Measurements from ENCODE around the gene CFAP54.
A peak's percentile ranks its signal among the peaks of the same experiment; 100 is the strongest.
"Not testable (repeated sequence)": the region's sequence is repeated elsewhere in the genome, so short reads cannot be mapped to it uniquely, and the experiment has no call there.

Gene CFAP54

DNA sequence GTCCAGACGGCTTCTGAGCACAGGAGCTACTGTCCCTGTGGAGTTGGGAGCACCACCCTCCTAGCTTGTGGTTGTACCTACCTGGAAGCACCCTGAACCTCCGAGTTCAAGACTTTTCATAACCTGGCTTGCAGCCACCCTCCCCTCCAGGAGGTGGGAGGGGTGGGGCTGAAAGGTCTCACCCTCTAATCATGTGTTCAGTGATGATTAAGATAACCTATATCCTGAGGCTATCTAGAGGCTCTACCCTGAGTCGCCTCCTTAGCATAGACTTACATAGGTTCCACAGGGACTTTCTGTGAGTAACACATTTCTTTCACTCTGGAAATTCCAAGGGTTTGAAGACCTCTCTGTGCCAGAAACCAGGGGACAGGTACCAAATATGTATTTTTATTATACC, 146.5 kb downstream of the CFAP54 start:
- no peak for ATAC-seq

DNA sequence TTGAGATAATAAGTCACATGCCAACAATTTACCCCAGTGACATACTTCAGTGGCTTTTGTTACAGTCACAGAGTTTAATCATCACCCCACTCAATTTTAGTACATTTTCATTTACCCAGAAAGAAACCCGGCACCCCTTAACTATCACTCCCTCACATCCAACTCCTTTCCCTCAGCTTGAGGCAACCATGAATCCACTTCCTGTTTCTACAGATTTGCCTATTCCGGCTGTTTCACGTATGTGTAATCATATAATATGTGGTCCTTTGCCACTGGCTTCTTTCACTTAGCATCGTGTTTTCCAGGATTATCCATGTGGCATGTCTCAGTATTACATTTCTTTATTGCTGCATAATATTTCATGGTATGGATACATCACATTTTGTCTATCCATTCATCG, 147.5 kb downstream of the CFAP54 start:
- ATAC-seq (no peak), DNase-seq (no peak)

More for the DNA sequence above, 146.5 kb downstream of the CFAP54 start:
- no peak for DNase-seq

DNA sequence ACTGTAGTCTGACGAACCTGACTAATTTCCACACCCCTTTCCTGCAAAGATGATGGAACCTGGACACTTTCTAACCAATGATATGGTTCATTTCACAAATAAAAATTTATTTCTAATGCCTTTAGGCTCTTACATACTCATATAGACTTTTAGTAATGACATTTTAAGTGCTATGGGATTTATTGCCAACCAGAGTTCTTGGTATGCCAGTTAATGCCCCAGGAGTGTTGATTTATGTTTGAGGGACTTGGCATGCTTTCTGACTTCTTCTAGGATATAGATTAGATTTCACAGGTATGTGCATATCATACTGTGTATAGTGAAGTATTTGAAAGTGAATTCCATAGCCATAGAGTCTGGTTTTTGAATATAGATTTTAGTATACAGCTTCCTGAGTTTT, 159.5 kb downstream of the CFAP54 start:
- DNase-seq (no peak), ATAC-seq (no peak)

DNA sequence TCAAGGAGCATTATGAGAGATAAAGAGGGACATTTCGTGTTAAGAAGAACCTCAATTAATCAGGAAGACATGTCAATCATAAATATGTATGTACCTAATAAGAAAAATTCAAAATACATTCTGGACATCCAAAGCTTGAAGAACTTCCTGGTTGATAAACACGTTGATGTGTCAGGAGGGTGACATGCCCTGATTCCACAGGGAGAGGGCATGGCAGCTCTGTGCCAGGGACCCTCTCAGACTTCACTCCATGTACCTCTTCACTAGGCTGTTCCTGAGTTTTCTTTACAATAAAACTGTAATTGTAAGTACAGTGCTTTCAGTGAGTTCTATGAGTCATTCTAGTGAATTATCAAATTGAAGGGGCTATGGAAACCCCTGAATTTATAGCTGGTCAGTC, 163.5 kb downstream of the CFAP54 start:
- DNase-seq (no peak), ATAC-seq (no peak)

DNA sequence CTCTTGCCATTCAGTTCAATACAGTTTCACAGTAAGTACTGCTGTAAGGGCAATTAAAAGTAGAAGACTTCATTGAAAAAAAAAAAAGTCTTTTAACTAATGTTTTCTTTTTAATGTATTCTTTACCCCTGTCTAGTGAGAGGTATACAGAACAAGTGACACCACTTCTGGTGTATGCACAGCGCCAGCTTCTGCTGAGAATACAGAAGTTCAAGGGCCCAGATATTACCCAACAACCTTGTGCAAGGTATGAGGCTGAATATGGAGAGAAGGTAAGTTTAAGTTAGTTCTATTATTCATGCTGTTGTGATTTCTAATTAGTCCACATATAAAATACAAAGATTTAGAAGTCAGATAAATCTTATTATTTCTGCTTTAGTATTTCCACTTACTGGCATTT, 168.7 kb downstream of the CFAP54 start:
- DNase-seq (no peak), ATAC-seq (no peak)

DNA sequence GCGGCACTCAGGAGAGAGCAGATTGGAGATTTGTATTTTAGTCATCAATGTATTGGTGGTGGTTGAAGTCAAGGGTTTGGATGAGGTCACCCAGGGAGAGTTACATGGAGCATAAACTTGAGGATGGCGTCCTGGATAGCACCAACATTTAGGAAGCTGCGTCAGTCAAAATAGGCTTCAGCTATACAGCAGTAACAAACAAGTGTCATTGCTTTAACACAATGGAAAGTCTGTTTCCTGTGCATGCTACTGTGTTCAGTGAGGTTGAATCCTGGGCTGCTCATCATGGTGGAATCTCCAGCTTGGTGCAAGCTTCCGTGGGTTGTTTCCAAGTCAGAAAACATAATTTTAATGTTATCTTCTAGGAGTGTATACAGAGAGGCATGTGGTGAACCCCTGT, 180.4 kb downstream of the CFAP54 start:
- no peak for ATAC-seq
- DNase-seq = no peak

DNA sequence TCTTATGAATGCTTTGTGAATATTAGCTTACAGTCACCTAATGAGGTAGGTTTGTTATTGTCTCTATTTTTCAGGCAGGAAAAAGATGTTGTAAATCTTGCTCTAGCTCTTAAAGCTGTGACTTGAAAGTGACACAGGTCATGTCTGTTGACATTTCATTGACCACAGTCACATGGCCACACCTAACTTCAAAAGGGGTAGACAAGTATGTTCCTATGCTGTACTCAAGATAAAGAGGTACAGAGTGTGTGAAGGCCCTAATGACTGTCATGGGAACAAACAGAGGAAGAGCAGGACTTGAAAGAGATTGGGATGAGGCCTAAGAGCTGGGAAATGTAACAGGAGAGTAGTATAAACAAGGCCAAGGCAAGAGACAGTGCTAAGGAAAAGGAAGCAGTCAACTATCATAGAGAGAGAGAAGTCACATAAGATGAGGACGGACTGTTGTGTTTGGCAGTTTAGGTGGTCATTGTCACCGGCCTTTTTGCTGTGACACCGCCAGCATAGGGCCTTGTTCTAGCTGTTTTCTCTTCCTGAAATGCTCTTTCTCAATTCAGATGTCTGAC, 181.0 kb downstream of the CFAP54 start:
- ATAC-seq = peak; percentile 32

DNA sequence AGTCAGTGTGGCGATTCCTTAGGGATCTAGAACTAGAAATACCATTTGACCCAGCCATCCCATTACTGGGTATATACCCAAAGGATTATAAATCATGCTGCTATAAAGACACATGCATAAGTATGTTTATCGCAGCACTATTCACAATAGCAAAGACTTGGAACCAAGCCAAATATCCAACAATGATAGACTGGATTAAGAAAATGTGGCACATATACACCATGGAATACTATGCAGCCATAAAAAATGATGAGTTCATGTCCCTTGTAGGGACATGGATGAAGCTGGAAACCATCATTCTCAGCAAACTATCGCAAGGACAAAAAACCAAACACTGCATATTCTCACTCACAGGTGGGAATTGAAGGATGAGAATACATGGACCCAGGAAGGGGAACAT, 186.1 kb downstream of the CFAP54 start:
- not testable (repeated sequence) for ATAC-seq, DNase-seq

More for the DNA sequence above, 181.0 kb downstream of the CFAP54 start:
- no peak for DNase-seq

DNA sequence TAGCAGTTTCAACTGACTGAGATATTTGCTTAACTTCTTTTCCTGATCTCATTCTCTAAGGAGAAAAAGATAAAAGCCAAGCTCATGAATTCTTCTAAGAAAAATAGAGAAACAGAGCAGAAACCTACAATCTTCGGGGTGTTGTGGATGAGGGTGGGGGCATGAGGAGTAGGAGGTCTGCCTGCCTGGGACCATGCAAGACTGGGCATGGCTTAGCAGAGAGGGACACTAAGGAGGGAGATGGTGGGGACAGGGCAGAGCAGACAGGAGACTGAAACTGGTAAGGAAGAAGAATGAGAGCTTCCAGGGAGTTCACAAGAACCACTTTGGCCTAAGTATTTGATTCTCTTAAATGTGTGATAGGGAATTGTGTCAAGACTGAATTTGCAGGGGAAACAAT, 188.0 kb downstream of the CFAP54 start:
- DNase-seq (no peak), ATAC-seq (no peak)

DNA sequence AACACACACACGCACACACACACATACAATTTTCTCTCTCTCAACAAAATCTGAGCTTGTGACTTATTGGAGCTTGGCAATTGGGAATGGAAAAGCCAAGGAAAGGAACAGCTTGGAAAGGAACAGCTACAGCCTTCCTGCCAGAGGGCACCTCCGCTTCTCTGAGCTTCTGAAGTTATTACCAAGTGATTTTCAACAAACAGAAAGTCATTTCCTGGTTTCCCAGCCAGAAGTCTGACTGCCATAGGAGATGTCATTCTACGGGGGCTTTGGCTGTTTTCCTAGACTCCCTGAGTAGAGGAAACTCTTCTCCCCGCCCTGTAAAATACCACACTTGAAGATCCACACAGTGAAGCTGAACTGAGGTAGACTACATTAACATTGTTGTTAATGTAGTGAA, 198.3 kb downstream of the CFAP54 start:
- no peak for ATAC-seq

DNA sequence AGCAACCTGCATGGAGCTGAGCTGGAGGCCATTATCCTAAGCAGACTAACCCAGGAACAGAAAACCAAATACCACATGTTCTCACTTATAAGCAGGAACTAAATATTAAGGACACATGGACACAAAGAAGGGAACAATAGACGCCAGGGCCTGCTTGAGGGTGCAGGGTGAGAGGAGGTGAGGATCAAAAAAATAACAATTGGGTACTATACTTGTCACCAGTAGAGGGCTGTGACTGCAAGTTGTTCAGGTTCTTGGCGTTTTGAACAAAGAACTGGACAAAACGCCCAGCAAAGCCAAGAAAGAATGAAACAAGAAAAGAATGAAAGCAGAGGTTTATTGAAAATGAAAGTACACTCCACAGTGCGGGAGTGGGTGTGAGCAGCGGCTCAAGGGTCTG, 209.1 kb downstream of the CFAP54 start:
- no peak for ATAC-seq
- no peak for DNase-seq

More for the DNA sequence above, 198.3 kb downstream of the CFAP54 start:
- no peak for DNase-seq

DNA sequence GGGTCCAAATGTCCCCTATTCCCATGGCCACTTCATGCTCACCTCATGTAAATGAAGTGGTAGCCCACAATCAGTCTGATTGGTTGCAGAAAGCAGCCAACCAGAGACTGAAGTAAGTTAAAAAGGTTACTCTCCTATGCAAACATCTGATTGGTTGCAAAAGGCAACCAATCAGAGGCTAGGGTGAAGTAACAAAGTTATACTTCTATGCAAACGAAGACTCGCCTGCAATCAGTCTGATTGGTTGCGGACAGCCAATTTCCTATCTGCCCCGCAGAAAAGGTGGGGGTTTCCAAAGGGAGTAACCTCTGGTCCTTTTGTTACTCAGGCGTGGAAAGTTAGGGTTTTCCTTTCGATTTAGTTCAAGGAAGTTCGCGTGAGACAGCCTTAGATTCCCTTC, 209.6 kb downstream of the CFAP54 start:
- ATAC-seq = no peak
- no peak for DNase-seq

DNA sequence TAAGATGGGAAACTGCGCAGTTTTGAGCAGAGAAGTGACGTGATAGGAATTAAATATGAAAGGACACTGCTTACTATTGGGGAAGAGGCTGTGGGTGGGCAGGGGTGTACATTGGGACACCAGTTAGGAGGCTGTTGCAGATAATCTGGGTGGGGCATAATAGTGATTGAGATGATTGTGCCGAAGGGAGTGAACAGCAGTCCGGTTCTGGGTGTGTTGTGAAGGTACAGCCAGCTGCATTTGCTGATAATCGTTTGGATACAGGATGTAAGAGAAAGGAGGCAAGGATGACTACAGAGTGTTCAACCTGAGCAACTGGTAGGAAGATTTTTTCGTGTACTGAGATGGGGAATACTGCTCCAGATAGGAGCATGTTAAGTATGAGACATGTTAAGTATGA, 212.5 kb downstream of the CFAP54 start:
- no peak for DNase-seq
- no peak for ATAC-seq

DNA sequence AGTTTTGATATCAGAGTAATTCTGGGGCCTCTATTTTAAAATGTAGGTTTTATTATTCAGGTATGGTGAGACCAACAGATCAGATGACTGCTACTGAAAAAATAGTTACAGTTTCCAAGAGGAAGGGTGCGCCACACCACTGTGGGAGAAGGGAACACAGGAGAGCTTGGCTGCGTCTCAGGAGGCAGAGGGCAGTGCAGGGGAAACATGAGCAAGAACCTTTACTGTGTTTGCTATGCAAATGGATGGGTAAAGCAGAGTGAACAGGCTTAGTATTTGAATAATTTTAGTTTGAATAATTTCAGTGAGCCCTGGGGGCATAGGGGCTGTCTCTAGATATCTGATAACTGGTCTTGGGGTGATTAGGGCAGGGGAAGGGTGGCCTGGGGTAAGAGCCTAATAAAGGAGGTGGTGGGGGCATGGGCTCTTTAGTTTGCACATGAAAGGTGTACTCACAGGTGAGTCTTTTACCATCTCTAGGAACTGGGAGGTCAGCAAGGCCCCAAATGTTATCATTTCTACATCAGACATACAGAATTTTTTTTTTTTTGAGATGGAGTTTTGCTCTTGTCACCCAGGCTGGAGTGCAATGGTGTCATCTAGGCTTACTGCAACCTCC, 220.9 kb downstream of the CFAP54 start:
- DNase-seq = no peak
- ATAC-seq = no peak

DNA sequence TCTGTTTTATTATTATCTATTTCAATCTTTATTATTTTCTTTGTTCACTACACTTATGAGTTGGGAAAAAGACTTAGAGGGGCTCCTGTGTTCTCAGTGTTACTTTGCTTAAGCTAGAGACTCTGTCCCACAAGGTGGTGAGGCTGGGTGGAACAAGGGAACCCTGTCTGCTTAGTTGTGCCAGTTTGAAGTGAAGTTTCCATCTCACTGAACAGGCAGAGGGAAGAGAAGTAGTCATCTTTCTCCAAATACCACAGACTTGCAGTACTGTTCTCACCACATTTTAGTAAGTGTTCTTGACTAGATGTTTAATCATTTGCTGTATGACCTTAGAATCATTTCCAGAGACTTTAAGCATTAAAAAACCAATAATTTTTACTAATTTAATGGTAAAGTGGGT, 222.0 kb downstream of the CFAP54 start:
- DNase-seq = no peak

DNA sequence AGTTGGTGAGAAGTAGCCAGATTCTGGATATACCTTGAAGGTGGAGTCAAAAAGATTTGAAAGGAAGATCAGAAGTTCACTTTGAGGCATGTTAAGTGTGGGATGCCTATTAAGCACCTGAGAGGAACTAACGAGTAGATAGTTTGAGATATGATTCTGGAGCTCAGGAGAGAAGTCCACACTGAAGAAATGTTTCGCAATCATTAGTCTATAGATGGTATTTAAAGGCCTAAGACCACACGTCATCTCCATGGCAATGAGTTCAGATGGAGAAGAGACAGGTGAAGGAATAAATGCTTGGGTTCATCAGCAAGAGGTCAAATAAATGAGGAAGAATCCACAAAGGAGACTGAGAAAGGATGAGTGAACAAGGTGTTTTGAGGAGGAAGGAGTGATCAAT, 224.8 kb downstream of the CFAP54 start:
- ATAC-seq (no peak), DNase-seq (no peak)

More for the DNA sequence above, 222.0 kb downstream of the CFAP54 start:
- peak; percentile 65 for ATAC-seq

DNA sequence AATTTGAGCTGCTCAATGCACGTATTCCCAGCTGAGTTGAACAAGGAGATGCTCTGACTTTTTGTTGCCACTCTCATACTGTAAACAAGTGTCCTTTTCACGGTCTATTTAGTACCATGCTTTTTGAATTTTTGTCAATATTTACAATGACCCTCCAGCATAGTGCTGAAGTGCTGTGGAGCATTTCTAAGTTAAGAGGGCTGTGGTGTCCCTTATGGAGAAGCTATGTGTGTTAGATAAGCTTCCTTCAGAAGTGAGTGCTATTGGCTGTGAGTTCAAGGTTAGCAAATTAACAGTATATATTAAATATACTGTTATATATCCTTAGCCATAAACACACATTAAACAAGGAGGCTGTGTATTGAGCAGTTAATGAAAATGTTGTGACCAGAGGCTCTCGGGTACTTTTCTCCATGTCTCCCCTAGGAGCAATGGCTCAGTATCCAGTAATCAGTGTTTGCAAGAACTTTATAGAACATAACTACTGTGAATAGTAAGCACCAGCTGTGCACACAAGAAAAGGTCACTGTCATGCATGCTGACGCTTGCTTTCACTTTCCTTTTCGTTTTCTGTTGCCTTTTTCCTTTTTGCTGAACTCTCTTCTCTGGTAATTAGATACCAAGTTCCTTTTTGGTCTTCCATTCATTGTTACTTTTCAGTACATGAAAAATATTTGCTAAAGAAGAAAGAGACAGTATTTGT, 230.4 kb downstream of the CFAP54 start:
- DNase-seq (no peak), ATAC-seq (peak; percentile 79)

DNA sequence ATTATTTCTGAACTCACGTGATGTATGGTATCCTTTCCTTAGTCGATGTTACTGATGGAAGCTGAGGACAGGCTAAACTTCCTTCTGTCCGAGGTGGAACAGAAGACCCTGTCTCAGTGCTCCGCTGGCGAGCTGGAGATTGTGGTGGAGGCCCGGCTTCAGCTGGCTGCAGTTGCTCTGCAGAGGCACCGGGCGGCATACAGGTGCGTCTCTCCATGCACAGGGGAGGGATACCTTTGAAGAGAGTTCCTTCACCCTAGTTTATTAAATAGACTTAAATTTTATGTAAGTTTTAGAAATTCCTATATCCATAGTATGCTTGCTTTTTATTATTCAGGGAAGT, 231.0 kb downstream of the CFAP54 start:
- DNase-seq (peak; percentile 30), ATAC-seq (peak; percentile 71)

DNA sequence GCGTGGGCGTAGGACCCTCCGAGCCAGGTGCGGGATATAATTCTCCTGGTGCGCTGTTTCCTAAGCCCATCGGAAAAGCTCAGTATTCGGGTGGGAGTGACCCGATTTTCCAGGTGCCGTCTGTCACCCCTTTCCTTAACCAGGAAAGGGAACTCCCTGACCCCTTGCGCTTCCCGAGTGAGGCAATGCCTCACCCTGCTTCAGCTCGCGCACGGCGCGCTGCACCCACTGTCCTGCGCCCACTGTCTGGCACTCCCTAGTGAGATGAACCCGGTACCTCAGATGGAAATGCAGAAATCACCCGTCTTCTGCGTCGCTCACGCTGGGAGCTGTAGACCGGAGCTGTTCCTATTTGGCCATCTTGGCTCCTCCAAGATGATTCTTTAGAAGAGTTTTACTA, 240.1 kb downstream of the CFAP54 start:
- ATAC-seq, DNase-seq: not testable (repeated sequence)

DNA sequence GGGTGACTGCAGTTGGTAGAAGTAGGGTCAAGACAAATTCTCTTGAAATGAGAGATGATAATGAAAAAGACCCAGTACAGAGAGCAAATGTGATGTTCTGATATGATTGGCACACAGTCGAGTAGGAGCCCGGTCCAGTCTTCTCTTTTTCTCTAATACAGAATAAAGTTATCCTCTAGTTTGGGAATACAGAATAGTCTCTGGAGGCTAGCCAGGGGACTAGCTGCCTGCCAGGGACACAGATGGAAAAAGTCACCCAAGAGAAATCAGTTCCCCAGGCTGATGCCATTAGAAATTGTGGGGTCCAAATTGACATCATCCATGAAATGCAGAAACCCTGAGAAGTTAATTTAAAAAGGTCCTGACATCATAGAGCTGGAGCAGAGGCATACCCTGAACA, 240.5 kb downstream of the CFAP54 start:
- ATAC-seq = no peak
- no peak for DNase-seq

DNA sequence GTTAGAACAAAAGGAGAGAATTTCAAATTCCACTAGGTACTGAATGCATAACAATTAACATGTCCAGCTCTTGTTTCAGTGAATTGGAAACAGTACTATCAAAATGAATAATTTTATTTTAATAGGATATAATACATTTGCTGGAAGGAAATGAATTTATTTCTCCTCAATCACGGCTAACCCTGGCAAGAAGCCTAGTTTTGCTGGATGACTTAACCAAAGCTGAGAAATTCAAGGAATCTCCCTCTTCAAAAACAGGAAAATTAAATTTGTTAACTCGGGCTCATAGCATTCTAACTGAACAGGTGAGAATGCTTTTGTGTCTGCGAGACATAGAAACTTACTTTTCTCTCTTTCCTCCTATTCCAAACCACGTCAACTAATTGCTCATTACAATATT, 254.2 kb downstream of the CFAP54 start:
- ATAC-seq = no peak
- DNase-seq = no peak

DNA sequence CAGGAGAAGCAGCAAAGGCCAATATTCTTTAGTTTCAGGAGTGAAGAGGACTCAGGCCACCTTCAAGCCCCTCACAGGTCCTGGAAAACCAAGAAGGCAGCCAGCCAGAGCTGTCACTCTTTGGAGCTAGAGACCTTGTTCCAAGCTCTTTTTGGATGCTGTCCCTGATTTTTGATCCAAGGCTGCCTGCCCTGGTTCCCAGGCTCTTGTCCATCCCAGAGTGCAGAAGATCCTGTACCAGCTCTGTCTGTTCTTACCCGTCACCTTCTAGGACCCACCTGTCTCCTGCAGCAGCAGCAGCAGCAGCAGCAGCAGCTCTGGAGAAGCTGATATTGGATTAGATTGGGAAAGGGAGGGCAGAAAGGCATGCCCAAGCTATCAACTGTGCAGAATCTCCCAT, 260.6 kb downstream of the CFAP54 start:
- no peak for ATAC-seq
- DNase-seq = no peak

DNA sequence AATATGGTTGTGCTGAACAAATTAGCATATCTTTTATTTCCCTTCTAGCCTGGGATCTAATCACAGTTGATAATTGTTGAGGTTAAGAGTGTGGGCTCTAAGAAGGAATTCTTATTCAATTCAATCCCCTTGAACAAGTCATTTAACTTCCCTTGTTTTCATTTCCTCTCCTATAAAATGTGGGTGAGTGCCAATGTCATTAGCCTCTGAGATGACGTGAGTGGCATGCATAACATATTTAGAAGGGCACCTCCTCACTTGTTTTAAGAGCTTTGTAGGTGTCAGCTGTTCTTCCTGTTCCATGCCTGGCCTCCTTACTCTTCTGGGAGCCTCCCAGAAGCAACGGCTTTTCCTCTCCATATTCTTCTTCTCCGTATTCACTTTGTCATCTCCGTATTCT, 262.2 kb downstream of the CFAP54 start:
- DNase-seq = no peak

DNA sequence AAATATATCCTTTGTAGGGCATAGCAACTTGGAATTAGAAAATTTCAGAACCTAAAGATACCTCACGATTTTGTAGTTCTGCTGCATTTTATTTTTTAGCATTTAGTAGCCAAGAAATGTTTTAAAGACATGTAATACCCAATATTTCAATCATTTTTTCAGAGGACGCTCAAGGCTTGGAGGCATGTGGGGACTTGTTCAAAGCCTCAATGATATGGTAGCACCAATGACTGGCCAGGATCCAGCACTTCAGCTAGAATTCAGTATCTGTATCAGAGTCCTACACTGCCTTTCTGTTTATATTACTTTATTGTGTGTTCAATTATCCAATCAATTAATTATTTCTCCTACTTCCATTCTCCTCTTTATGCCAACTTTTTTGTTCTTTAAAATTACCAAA, 262.8 kb downstream of the CFAP54 start:
- DNase-seq = no peak
- no peak for ATAC-seq

More for the DNA sequence above, 262.2 kb downstream of the CFAP54 start:
- ATAC-seq = no peak
